ENCODE data around the gene ADIRF. TPM values are rescaled to one million over a fixed set of nuclear protein-coding genes. Genes with fewer than 3 reads are reported as not detected.

The ADIRF gene
- total RNA-seq, 1 donor from 2014 or later = not detected

Other genes starting within 250 kb of the ADIRF start
- 20.8 TPM for gene BMPR1A, start 211.9 kb upstream of the ADIRF start, total RNA-seq (ENCODE audit: unreplicated experiment)
- 563 TPM for gene MMRN2, start 10.9 kb upstream of the ADIRF start, total RNA-seq (ENCODE audit: unreplicated experiment)
- 52.9 TPM for gene SNCG, start 9.9 kb upstream of the ADIRF start, total RNA-seq (ENCODE audit: unreplicated experiment)
- not detected for gene FAM25A, start 51.8 kb downstream of the ADIRF start, total RNA-seq (ENCODE audit: unreplicated experiment)
- 79.2 TPM for gene GLUD1, start 126.4 kb downstream of the ADIRF start, total RNA-seq (ENCODE audit: unreplicated experiment)
- gene SHLD2, start 126.7 kb downstream of the ADIRF start, total RNA-seq (ENCODE audit: unreplicated experiment) = 16.1 TPM